Measurements from ENCODE around the gene NIP7.
"Not testable (repeated sequence)": the region's sequence is repeated elsewhere in the genome, so short reads cannot be mapped to it uniquely, and the experiment has no call there.

NIP7 gene

GRCh38 chr16:69339289-69340094, at the start of gene NIP7, which contains the start of gene COG8:
Gene NIP7 (plus strand): TSS chr16:69339772. CDS start chr16:69339830, 58 bp downstream.
Gene COG8 (minus strand): TSS chr16:69339564. CDS start chr16:69339552, 12 bp downstream.
- peak; percentile 46 for TF ChIP-seq CTCF (IDR thresholded peaks at IDR 0.05; ENCODE audit: extremely low read depth, missing control alignments)
- DNase-seq (ENCODE audit: low spot score): peak; percentile 97

GRCh38 chr16:69291657-69292056, 47.9 kb upstream of the NIP7 start:
- DNase-seq (ENCODE audit: low spot score): not testable (repeated sequence)

GRCh38 chr16:69293401-69293800, 46.2 kb upstream of the NIP7 start:
- no peak for DNase-seq (ENCODE audit: low spot score)

GRCh38 chr16:69294051-69294450, 45.5 kb upstream of the NIP7 start:
- DNase-seq (ENCODE audit: low spot score): no peak
- TF ChIP-seq CTCF (IDR thresholded peaks at IDR 0.05; ENCODE audit: extremely low read depth, missing control alignments): no peak

More at GRCh38 chr16:69293401-69293800, 46.2 kb upstream of the NIP7 start:
- no peak for TF ChIP-seq CTCF (IDR thresholded peaks at IDR 0.05; ENCODE audit: extremely low read depth, missing control alignments)

GRCh38 chr16:69296771-69297170, 42.8 kb upstream of the NIP7 start:
- DNase-seq (ENCODE audit: low spot score): not testable (repeated sequence)

GRCh38 chr16:69298261-69298660, 41.3 kb upstream of the NIP7 start:
- no peak for TF ChIP-seq CTCF (IDR thresholded peaks at IDR 0.05; ENCODE audit: extremely low read depth, missing control alignments)
- no peak for DNase-seq (ENCODE audit: low spot score)

- TF ChIP-seq CTCF (IDR thresholded peaks at IDR 0.05; ENCODE audit: extremely low read depth, missing control alignments): no peak
Observed at GRCh38 chr16:69301187-69301586, 38.4 kb upstream of the NIP7 start.

GRCh38 chr16:69301861-69302260, 37.7 kb upstream of the NIP7 start:
- no peak for TF ChIP-seq CTCF (IDR thresholded peaks at IDR 0.05; ENCODE audit: extremely low read depth, missing control alignments)
- DNase-seq (ENCODE audit: low spot score): no peak

More at GRCh38 chr16:69301187-69301586, 38.4 kb upstream of the NIP7 start:
- no peak for DNase-seq (ENCODE audit: low spot score)
